Activated naive CD4-positive, alpha-beta T cell treated with anti-CD3 and anti-CD28 coated beads, Interleukin-2, amount 50 U/mL, for 72 hours (primary cell): Measurements from ENCODE around the gene NOL8. TPM values are rescaled to one million over a fixed set of nuclear protein-coding genes. Genes with fewer than 3 reads are reported as not detected.
A peak's percentile ranks its signal among the peaks of the same experiment; 100 is the strongest.

Experiments
- ATAC-seq, 2 donors: fragments of 150-1000 bp; cut with Tn5 transposase; 2 replicates each; pipeline ENCODE4 v1.10.0; 2021; ENCODE audit warnings: mild to moderate bottlenecking in 2 of 2, moderate library complexity in 2 of 2
- DNase-seq, 2 donors: peaks; one replicate each; pipeline ENCODE4 v3.0.0; 2021 to 2022; ENCODE audit warnings: low spot score in 2 of 2
- H3K27ac Mint-ChIP-seq, 2 donors: one replicate each; pipeline ENCODE4 v1.8.0; 2022; ENCODE audit warnings: mild to moderate bottlenecking in 2 of 2, mixed read lengths in 2 of 2
- H3K36me3 Mint-ChIP-seq, 2 donors: one replicate each; pipeline ENCODE4 v1.8.0; 2022; ENCODE audit warnings: mixed read lengths in 2 of 2
- H3K9me3 Mint-ChIP-seq, 2 donors: one replicate each; pipeline ENCODE4 v1.8.0; 2022; ENCODE audit warnings: mixed read lengths in 2 of 2
- total RNA-seq, 2 donors: library from RNA; stranded (reverse); gene quantifications; one replicate each; pipeline ENCODE4 v1.2.3, GENCODE V29; 2022

NOL8 gene
- total RNA-seq, result 10 to 100 TPM; 64.2 to 66.9 TPM

GRCh38 chr9:92325269-92325990 lies at the start of gene NOL8, which contains the start of gene CENPP:
Gene NOL8, minus strand, starts transcription at chr9:92325350. Its CDS starts 1,189 bp downstream, at chr9:92324161.
Gene CENPP, plus strand, starts transcription at chr9:92325953.
- peak; percentile 95 for ATAC-seq
- no peaks in the 10 kb centered on the region for H3K9me3 Mint-ChIP-seq

GRCh38 chr9:92373167-92373566 lies 48.0 kb upstream of the NOL8 start:
- H3K9me3 Mint-ChIP-seq, result peaks cover 20 to 28% of the 10 kb centered on the region in 2 donors
- DNase-seq, result no peak
- H3K36me3 Mint-ChIP-seq, result peaks cover 35 to 41% of the 10 kb centered on the region in 2 donors
- no peak overlapping the region for H3K27ac Mint-ChIP-seq
- ATAC-seq, result no peak

More at GRCh38 chr9:92325269-92325990, at the start of gene NOL8, which contains the start of gene CENPP:
- Mint-ChIP-seq H3K36me3 (peaks cover 20 to 21% of the 10 kb centered on the region in 2 donors), H3K27ac (peak within 1 kb of the TSS; percentile 96 to 100)
- DNase-seq, result peak; percentile 79 to 90

- no peak overlapping the region for H3K27ac Mint-ChIP-seq
- DNase-seq (no peak), ATAC-seq (no peak)
- peaks cover 19 to 30% of the 10 kb centered on the region in 2 donors for H3K36me3 Mint-ChIP-seq
- peaks cover 6 to 7% of the 10 kb centered on the region in 2 donors for H3K9me3 Mint-ChIP-seq
These were observed 43.9 kb upstream of the NOL8 start for GRCh38 chr9:92369075-92369474.

GRCh38 chr9:92360083-92360482 lies 34.9 kb upstream of the NOL8 start:
- no peak overlapping the region for H3K27ac Mint-ChIP-seq
- no peak for ATAC-seq
- DNase-seq, result no peak
- peaks cover 13 to 34% of the 10 kb centered on the region in 2 donors for H3K36me3 Mint-ChIP-seq
- H3K9me3 Mint-ChIP-seq, result peaks cover 5% of the 10 kb centered on the region in 2 donors

- H3K36me3 Mint-ChIP-seq, result peaks cover 14 to 36% of the 10 kb centered on the region in 2 donors
- H3K27ac Mint-ChIP-seq, result peak overlapping the region in 1 of 2 donors; percentile 47
These were observed 34.3 kb upstream of the NOL8 start for GRCh38 chr9:92359394-92359995.

GRCh38 chr9:92353051-92353450 lies 27.9 kb upstream of the NOL8 start:
- DNase-seq (no peak), ATAC-seq (no peak)
- peaks cover 5 to 10% of the 10 kb centered on the region in 2 donors for H3K9me3 Mint-ChIP-seq
- H3K36me3 Mint-ChIP-seq, result peaks cover 36 to 40% of the 10 kb centered on the region in 2 donors
- H3K27ac Mint-ChIP-seq, result no peak overlapping the region

More at GRCh38 chr9:92359394-92359995, 34.3 kb upstream of the NOL8 start:
- DNase-seq (no peak), ATAC-seq (no peak)
- peaks cover 5 to 10% of the 10 kb centered on the region in 2 donors for H3K9me3 Mint-ChIP-seq

- ATAC-seq, result no peak
- Mint-ChIP-seq H3K9me3 (peaks cover 0 to 4% of the 10 kb centered on the region in 2 donors), H3K27ac (peak overlapping the region in 1 of 2 donors; percentile 25), H3K36me3 (peaks cover 26 to 30% of the 10 kb centered on the region in 2 donors)
- no peak for DNase-seq
These were observed 25.6 kb upstream of the NOL8 start for GRCh38 chr9:92350740-92351133.

GRCh38 chr9:92349771-92350739 lies 24.9 kb upstream of the NOL8 start:
- Mint-ChIP-seq H3K36me3 (peaks cover 22 to 30% of the 10 kb centered on the region in 2 donors), H3K27ac (no peak overlapping the region), H3K9me3 (peaks cover 0 to 4% of the 10 kb centered on the region in 2 donors)
- DNase-seq, result no peak
- no peak for ATAC-seq

- DNase-seq (no peak), ATAC-seq (no peak)
- Mint-ChIP-seq H3K9me3 (peaks cover 0 to 4% of the 10 kb centered on the region in 2 donors), H3K36me3 (peaks cover 16% of the 10 kb centered on the region in 2 donors), H3K27ac (no peak overlapping the region)
These were observed 20.4 kb upstream of the NOL8 start for GRCh38 chr9:92345582-92345981.

- peaks cover 0 to 8% of the 10 kb centered on the region in 2 donors for H3K9me3 Mint-ChIP-seq
- no peak for ATAC-seq
- no peak for DNase-seq
- peaks cover 31 to 41% of the 10 kb centered on the region in 2 donors for H3K36me3 Mint-ChIP-seq
- no peak overlapping the region for H3K27ac Mint-ChIP-seq
These were observed 17.8 kb upstream of the NOL8 start for GRCh38 chr9:92342825-92343488.

GRCh38 chr9:92341578-92341977 lies 16.4 kb upstream of the NOL8 start:
- no peak for ATAC-seq
- H3K9me3 Mint-ChIP-seq, result peaks cover 0 to 8% of the 10 kb centered on the region in 2 donors
- peaks cover 31 to 41% of the 10 kb centered on the region in 2 donors for H3K36me3 Mint-ChIP-seq
- H3K27ac Mint-ChIP-seq, result peak overlapping the region in 1 of 2 donors; percentile 27
- no peak for DNase-seq

GRCh38 chr9:92333282-92333634 lies 8.1 kb upstream of the NOL8 start:
- H3K27ac Mint-ChIP-seq, result no peak overlapping the region
- H3K36me3 Mint-ChIP-seq, result peaks cover 1 to 6% of the 10 kb centered on the region in 2 donors
- H3K9me3 Mint-ChIP-seq, result no peaks in the 10 kb centered on the region
- no peak for DNase-seq
- ATAC-seq, result no peak

- Mint-ChIP-seq H3K9me3 (no peaks in the 10 kb centered on the region), H3K36me3 (peaks cover 0 to 6% of the 10 kb centered on the region in 2 donors), H3K27ac (no peak overlapping the region)
- ATAC-seq (no peak), DNase-seq (no peak)
These were observed 7.6 kb upstream of the NOL8 start for GRCh38 chr9:92332577-92333281.

- Mint-ChIP-seq H3K9me3 (no peaks in the 10 kb centered on the region), H3K27ac (no peak overlapping the region), H3K36me3 (peaks cover 9 to 24% of the 10 kb centered on the region in 2 donors)
- ATAC-seq (no peak), DNase-seq (no peak)
These were observed 3.1 kb upstream of the NOL8 start for GRCh38 chr9:92328225-92328624.

GRCh38 chr9:92327283-92327850 lies 2.2 kb upstream of the NOL8 start:
- peaks cover 9 to 20% of the 10 kb centered on the region in 2 donors for H3K36me3 Mint-ChIP-seq
- no peak for DNase-seq
- ATAC-seq, result no peak
- no peaks in the 10 kb centered on the region for H3K9me3 Mint-ChIP-seq
- peak overlapping the region; percentile 27 to 96 for H3K27ac Mint-ChIP-seq
